ENCODE results near the gene TNS2. TPM values are rescaled to one million over a fixed set of nuclear protein-coding genes. Genes with fewer than 3 reads are reported as not detected.

Gene TNS2
- total and polyA plus RNA-seq, 2 donors (not counting 1 experiment from before 2014, with no cell fraction given): 0.60 to 1.3 TPM

GRCh38 chr12:53059434-53060063, 9.7 kb downstream of the TNS2 start:
- CTCF ChIA-PET: interaction anchor here (0.8 kb wide), 1 partner anchor 12 kb away, joined by 4 read pairs; no protein-coding TSS in a partner anchor
- H3K9ac ChIP-seq (ENCODE audit: low read length): no peak overlapping the region
- H3K4me1 ChIP-seq (ENCODE audit: control insufficient read depth in 2 of 2, insufficient read depth in 2 of 2, low read length in 2 of 2): peaks cover 0 to 5% of the 10 kb centered on the region in 2 donors
- TF ChIP-seq CTCF (IDR thresholded peaks at IDR 0.05) (no peak), EZH2 (IDR thresholded peaks at IDR 0.05; ENCODE audit: borderline replicate concordance, insufficient read depth, low read depth, low read length, poor library complexity, severe bottlenecking) (no peak)
- POLR2A ChIA-PET: interaction anchor here (0.5 to 0.6 kb wide), 3 partner anchors 121 to 698 kb away, joined by 3 to 11 read pairs (median 3); partner anchors contain the start of genes CSAD and ZNF740
- peaks cover 3% of the 10 kb centered on the region for H4K20me1 ChIP-seq (ENCODE audit: control insufficient read depth, insufficient read depth, low read length, poor library complexity, severe bottlenecking)
- H3K79me2 ChIP-seq (ENCODE audit: control insufficient read depth, insufficient read depth, low read length): no peaks in the 10 kb centered on the region
- Mint-ChIP-seq H3K27ac (no peak overlapping the region), H3K4me1 (peaks cover 2% of the 10 kb centered on the region), H3K9me3 (ENCODE audit: insufficient read depth) (no peaks in the 10 kb centered on the region), H3K27me3 (no peaks in the 10 kb centered on the region), H3K4me3 (no peak overlapping the region)
- no peak overlapping the region for H3K4me2 ChIP-seq (replicated peaks; ENCODE audit: low read depth, low read length, poor library complexity, severe bottlenecking)
- no peak overlapping the region for H2AFZ ChIP-seq (ENCODE audit: insufficient read depth, low read depth, low read length, poor library complexity, severe bottlenecking)
- no peak for DNase-seq
- H3K9me3 ChIP-seq (ENCODE audit: control extremely low read depth in 1 of 3, control insufficient read depth in 2 of 3, insufficient read depth in 1 of 3, low read length in 2 of 3): peaks cover 0 to 3% (median 0%) of the 10 kb centered on the region in 3 donors
- peaks cover 0 to 10% (median 0%) of the 10 kb centered on the region in 4 experiments for H3K27me3 ChIP-seq (replicated peaks in 1 of 4; ENCODE audit: control extremely low read depth in 1 of 4, control insufficient read depth in 3 of 4, insufficient read depth in 4 of 4, low read length in 3 of 4)
- intact Hi-C loops (cut with micrococcal nuclease): no loop called here
- 88% methylated on average over 22 of the region's 24 CpGs for WGBS (ENCODE audit: insufficient coverage)
- no peak overlapping the region for H3K4me3 ChIP-seq (ENCODE audit: control extremely low read depth in 1 of 5, extremely low read depth in 1 of 5, insufficient read depth in 1 of 5, low read depth in 2 of 5, low read length in 4 of 5)
- ATAC-seq (ENCODE audit: low read depth): no peak
- H3K27ac ChIP-seq (ENCODE audit: low read length in 2 of 2): no peak overlapping the region
- peaks cover 0 to 9% of the 10 kb centered on the region in 2 experiments for H3K36me3 ChIP-seq (replicated peaks in 1 of 2; ENCODE audit: control extremely low read depth in 1 of 2, control insufficient read depth in 1 of 2, extremely low read depth in 1 of 2, insufficient read depth in 2 of 2, low read length in 1 of 2)
